GM18526 (cell line): Measurements from ENCODE around the gene USP34.

ENCODE experiments used
- POLR2A ChIP-seq: IDR thresholded peaks from 3 replicates; pipeline ENCODE4 v1.6.1; 2011; ENCODE audit not compliant: insufficient read length; ENCODE audit errors: extremely low read depth

Gene USP34

GRCh38 chr2:61361068-61361467 is 109.8 kb downstream of the USP34 start:
- no peak for TF ChIP-seq POLR2A

- no peak for TF ChIP-seq POLR2A
Measured at GRCh38 chr2:61359058-61359457, 111.8 kb downstream of the USP34 start.

GRCh38 chr2:61357681-61358080 is 113.2 kb downstream of the USP34 start:
- no peak for TF ChIP-seq POLR2A

- TF ChIP-seq POLR2A: no peak
Measured at GRCh38 chr2:61356958-61357350, 113.9 kb downstream of the USP34 start.

DNA sequence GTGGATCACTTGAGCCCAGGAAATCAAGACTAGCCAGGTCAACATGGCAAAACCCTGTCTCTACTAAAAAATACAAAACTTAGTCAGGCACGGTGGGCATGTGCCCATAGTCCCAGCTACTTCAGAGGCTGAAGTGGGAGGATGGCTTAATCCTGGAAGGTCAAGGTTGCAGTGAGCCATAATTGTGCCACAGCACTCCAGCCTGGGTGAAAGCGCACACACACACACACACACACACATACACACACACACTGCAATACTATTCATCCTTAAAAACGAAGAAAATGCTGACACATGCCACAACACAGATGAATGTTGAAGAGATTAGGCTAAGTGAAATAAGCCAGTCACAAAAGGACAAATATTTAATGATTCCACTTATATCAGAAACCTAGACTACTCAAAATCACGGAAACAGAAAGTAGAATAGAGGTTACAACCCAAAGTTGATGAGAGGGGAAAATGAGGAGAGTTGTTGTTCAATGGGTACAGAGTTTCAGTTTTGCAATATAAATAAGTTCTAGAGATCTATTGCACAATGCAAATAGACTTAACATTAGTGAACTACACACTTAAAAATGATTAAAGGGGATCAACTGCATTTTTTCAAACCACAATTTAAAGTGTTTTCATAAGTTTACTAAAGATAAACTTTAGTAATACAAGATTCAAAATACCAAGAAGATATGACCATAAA is 114.5 kb downstream of the USP34 start:
- no peak for TF ChIP-seq POLR2A

DNA sequence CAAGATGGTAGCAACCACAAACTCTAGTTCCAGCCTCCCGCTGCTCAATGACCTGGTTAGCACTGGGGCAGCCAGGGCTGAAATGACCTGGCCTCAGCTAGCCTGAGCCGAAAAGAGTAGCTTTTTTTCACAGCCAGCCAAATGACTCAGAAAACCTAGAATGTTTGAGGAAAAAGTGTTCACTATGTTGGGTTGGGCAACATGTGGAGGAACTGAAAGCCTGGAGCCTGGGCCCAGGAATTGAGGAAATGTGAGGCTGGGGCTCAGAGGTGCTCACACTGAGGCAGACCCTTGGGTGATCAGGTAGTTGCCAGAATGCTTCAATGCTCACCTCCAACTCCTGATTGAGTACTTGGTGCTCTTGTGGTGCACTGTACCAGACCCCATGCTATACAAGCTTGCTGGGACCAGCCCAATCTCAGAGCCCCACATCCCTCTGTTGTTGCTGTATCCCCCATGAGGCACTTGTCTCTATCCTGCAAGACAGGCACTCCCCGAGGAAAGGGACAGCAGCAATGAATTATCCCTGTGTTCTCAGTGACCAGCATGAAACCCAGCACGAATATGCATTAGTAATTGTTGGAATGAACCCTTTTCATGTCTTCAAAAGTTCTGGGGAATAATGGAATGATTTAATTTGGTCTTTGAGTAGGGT is 116.2 kb downstream of the USP34 start:
- no peak for TF ChIP-seq POLR2A

DNA sequence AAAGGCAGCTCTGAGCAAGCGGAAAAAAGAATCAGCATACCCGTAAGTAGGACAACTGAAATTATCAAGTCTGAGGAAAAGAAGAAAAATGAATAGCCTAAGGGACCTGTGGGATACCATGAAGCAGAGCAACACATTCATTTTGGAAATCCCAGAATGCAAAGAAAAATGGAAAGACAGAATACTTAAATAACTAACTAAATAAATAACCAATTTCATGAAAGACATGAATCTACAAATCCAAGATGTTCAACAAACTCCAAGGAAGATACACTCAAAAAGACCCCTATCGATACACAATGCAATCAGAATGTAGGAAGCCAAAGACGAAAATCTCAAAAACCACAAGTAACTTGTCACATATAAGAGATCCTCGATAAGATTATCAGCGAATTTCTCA is 117.0 kb downstream of the USP34 start:
- TF ChIP-seq POLR2A: no peak

- no peak for TF ChIP-seq POLR2A
Measured at GRCh38 chr2:61350777-61351176, 120.1 kb downstream of the USP34 start.

- no peak for TF ChIP-seq POLR2A
Measured at GRCh38 chr2:61343141-61343540, 127.7 kb downstream of the USP34 start.

DNA sequence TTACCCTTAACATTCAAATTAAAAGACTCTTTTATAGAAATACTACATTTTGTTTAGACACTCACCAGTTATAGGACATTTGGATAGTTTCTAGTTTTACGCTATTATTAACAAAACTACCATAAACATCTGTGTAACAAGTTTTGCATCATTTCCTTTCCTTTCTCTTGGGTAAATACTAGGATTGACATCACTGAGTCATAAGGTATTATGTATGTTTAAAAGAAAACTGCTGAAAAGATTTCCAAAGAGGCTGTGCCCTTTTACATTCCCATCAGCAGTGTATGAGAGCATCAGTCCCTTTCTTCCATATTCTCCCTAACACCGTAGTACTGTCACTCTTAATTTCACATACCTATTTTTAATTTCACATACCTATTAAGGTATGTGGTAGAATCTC is 130.6 kb downstream of the USP34 start:
- no peak for TF ChIP-seq POLR2A

GRCh38 chr2:61338447-61338846 is 132.4 kb downstream of the USP34 start:
- TF ChIP-seq POLR2A: no peak

DNA sequence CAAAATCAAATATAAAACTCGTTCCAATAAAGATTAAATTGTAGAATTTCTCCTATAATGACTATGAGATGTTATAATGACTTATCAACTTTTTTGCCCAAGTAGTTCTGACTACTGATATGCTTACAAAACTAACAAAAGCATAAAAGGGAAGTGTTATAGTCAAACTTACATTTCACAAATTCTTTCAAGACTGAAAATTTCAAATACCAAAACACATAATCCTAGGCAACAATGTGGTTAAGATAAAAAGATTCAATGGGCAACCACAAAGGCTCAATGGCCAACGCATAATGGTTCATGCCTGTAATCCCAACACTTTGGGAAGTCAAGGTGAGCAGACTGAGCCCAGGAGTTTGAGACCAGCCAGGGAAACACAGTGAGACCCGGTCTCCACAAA is 135.7 kb downstream of the USP34 start:
- TF ChIP-seq POLR2A: no peak

DNA sequence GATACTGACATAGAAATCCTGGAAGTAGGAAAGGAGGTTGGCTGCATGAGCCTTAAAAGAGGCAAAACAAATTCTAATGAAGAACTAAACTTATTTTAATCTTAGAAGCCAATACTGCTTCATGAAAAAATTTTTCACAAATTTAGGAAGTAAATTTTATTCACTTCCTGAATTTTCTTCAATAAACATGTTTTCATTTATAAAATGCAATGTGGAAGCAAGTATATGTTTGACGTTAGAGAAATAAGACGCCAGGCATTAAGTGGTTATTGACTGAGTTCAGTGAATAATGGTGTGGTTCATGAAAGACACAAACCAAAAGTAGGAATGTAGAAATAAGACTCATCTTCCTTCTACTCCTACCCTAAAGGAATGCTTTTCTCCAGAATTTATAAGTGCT is 136.4 kb downstream of the USP34 start:
- TF ChIP-seq POLR2A: no peak

DNA sequence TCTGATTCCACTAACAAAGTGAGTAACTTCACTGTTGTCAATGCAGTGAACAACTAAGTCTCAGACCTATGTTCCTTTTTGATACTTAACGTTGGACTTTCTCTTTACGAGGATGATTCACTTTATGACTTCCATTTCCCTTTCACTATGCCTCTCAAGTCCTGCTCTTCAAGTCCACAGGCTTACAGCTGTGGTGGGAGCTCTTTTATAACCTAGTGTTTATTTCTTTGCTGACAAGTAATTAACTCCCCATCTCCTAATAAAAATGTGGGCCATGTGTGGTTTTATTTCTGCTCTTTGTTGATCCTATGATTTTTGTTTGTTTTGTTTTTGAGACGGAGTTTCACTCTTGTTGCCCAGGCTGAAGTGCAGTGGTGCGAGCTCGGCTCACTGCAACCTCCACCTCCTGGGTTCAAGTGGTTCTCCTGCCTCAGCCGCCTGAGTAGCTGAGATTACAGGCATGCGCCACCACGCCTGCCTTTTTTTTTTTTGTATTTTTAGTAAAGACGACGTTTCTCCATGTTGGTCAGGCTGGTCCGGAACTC is 142.1 kb downstream of the USP34 start:
- TF ChIP-seq POLR2A: no peak

DNA sequence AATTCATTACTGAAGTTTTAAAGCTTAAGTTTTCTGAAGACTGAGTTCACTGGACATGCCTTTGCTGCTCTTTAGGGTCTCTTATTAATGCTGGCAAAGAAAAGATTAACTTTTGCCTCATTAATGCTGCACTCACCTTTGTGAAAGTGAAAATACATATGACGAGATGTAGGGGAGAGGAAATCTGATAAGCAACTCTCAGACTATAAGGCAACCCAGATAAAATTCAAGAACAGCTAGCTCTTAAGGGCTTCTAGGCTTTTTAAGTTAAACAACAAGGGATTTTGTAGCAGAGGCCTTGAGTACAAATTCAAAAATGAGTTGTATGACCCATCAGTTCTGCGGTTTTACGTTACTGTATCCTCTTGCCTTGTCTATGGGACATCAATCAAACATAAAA is 143.7 kb downstream of the USP34 start:
- TF ChIP-seq POLR2A: no peak

DNA sequence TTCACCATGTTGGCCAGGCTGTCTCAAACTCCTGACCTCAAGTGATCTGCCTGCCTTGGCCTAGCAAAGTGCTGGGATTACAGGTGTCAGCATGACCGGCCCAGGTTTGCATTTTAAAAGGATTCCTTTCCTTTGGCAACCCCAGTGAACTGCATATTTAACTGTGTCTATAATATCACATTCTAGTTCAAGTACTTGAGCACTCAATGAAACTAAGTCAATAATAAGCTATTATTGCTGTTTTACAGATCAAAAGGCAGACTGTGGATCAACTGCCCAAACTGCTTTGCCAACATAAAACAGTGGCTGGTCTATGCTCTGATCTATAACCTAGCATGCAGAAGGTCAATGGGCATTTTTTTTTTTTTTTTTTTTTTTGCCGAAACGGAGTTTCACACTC is 144.5 kb downstream of the USP34 start:
- TF ChIP-seq POLR2A: no peak

- no peak for TF ChIP-seq POLR2A
Measured at GRCh38 chr2:61320181-61320580, 150.7 kb downstream of the USP34 start.

- TF ChIP-seq POLR2A: no peak
Measured at GRCh38 chr2:61318553-61318952, 152.3 kb downstream of the USP34 start.
